IMR-90 (cell line): ENCODE data around the gene FANK1. TPM values are rescaled to one million over a fixed set of nuclear protein-coding genes. Genes with fewer than 3 reads are reported as not detected.

Experiments
- ATAC-seq: fragments of 200-7000 bp; cut with Tn5 transposase; 2 replicates; pipeline ENCODE4 v1.9.1; 2020; ENCODE audit warnings: low read depth, mild to moderate bottlenecking, moderate library complexity
- BruUV-seq: library from RNA; stranded (reverse); fragments of 400-500 nt; replicated peaks from 2 replicates; lab custom pipeline; 2021; lab: Mats Ljungman, UMichigan
- CTCF ChIA-PET: fragments of 300-600 bp; formaldehyde crosslinking; extraction: SDS; loops from one replicate; lab custom pipeline; 2021; ENCODE audit warnings: antibody characterized with exemption; lab: Yijun Ruan, JAX
- POLR2A ChIA-PET: fragments of 300-600 bp; sonication (Branson Sonifier 250); formaldehyde crosslinking; loops from one replicate; lab custom pipeline; 2022; ENCODE audit warnings: antibody characterized with exemption; ENCODE audit not compliant: unreplicated experiment; lab: Charles Lee
- DNase-seq: peaks from one replicate; pipeline ENCODE4 v3.0.0; 2013
- H2AFZ ChIP-seq: replicated peaks from 2 replicates; pipeline ENCODE3; 2013; ENCODE audit warnings: low read length, mild to moderate bottlenecking; ENCODE audit not compliant: poor library complexity
- H2AK5ac ChIP-seq: 2 replicates; pipeline ENCODE4 v1.6.1; 2013; ENCODE audit warnings: low read depth, low read length, inconsistent platforms
- H2AK9ac ChIP-seq: replicated peaks from 2 replicates; pipeline ENCODE3; 2013; ENCODE audit warnings: mild to moderate bottlenecking, low read depth, low read length, moderate library complexity; ENCODE audit not compliant: poor library complexity
- H2BK120ac ChIP-seq: 2 replicates; pipeline ENCODE4 v1.6.1; 2013; ENCODE audit warnings: low read depth, low read length, inconsistent platforms
- H2BK15ac ChIP-seq: 3 replicates; pipeline ENCODE4 v1.6.1; 2013; ENCODE audit warnings: low read depth, low read length, inconsistent platforms
- H2BK20ac ChIP-seq: 2 replicates; pipeline ENCODE4 v1.6.1; 2013; ENCODE audit warnings: low read depth, mild to moderate bottlenecking, inconsistent platforms, low read length, moderate library complexity
- H2BK5ac ChIP-seq: 2 replicates; pipeline ENCODE4 v1.6.1; 2013; ENCODE audit warnings: mild to moderate bottlenecking, low read depth, low read length, inconsistent platforms; ENCODE audit not compliant: poor library complexity, severe bottlenecking
- H3K14ac ChIP-seq: replicated peaks from 2 replicates; pipeline ENCODE4 v1.6.1; 2013; ENCODE audit warnings: low read depth, low read length, inconsistent platforms
- H3K18ac ChIP-seq: 2 replicates; pipeline ENCODE4 v1.6.1; 2013; ENCODE audit warnings: low read depth, low read length, control low read depth
- H3K23ac ChIP-seq: 2 replicates; pipeline ENCODE4 v1.6.1; 2013; ENCODE audit warnings: low read depth, low read length, inconsistent platforms
- H3K27ac ChIP-seq: 2 replicates; pipeline ENCODE4 v1.5.1; 2013; ENCODE audit warnings: mild to moderate bottlenecking, control low read depth, low read length; ENCODE audit not compliant: insufficient read depth
- H3K27me3 ChIP-seq: 2 replicates; pipeline ENCODE4 v1.6.1; 2013; ENCODE audit warnings: low read length; ENCODE audit not compliant: control insufficient read depth, insufficient read depth
- H3K36me3 ChIP-seq: 2 replicates; pipeline ENCODE4 v1.6.1; 2013; ENCODE audit warnings: low read length, mixed read lengths; ENCODE audit not compliant: control insufficient read depth, insufficient read depth
- H3K4ac ChIP-seq: 2 replicates; pipeline ENCODE4 v1.6.1; 2013; ENCODE audit warnings: low read depth, low read length, inconsistent platforms
- H3K4me1 ChIP-seq: 2 replicates; pipeline ENCODE4 v1.6.1; 2013; ENCODE audit warnings: low read length, mixed read lengths; ENCODE audit not compliant: control insufficient read depth, insufficient read depth
- H3K4me2 ChIP-seq: 2 replicates; pipeline ENCODE4 v1.6.1; 2013; ENCODE audit warnings: low read depth, mild to moderate bottlenecking, control low read depth, low read length, moderate library complexity
- H3K4me3 ChIP-seq: 2 replicates; pipeline ENCODE4 v1.5.1; 2013; ENCODE audit warnings: low read depth, mild to moderate bottlenecking, control low read depth, low read length, moderate library complexity; ENCODE audit not compliant: insufficient read depth
- H3K56ac ChIP-seq: 2 replicates; pipeline ENCODE4 v1.6.1; 2013; ENCODE audit warnings: low read length, inconsistent platforms; ENCODE audit not compliant: insufficient read depth; ENCODE audit errors: extremely low read depth
- H3K79me1 ChIP-seq, 2 experiments: 2 replicates each; pipeline ENCODE4 v1.6.1; 2013; ENCODE audit warnings: low read length in 2 of 2, inconsistent platforms in 1 of 2, low read depth in 1 of 2
- H3K9ac ChIP-seq: 2 replicates; pipeline ENCODE4 v1.6.1; 2013; ENCODE audit warnings: low read depth, low read length, control low read depth
- H3K9me1 ChIP-seq: 2 replicates; pipeline ENCODE4 v1.6.1; 2013; ENCODE audit warnings: low read length, inconsistent platforms; ENCODE audit not compliant: insufficient read depth
- H3K9me3 ChIP-seq: 2 replicates; pipeline ENCODE4 v1.6.1; 2013; ENCODE audit warnings: low read length; ENCODE audit not compliant: control insufficient read depth, insufficient read depth
- H4K20me1 ChIP-seq: 2 replicates; pipeline ENCODE4 v1.6.1; 2013; ENCODE audit warnings: low read length, inconsistent platforms; ENCODE audit not compliant: insufficient read depth
- H4K5ac ChIP-seq: 2 replicates; pipeline ENCODE4 v1.6.1; 2013; ENCODE audit warnings: mild to moderate bottlenecking, low read depth, low read length, control low read depth
- H4K8ac ChIP-seq, 2 experiments: 2 replicates each; pipeline ENCODE4 v1.6.1; 2013; ENCODE audit warnings: low read depth in 2 of 2, low read length in 2 of 2, control low read depth in 1 of 2, inconsistent platforms in 1 of 2
- H4K91ac ChIP-seq: 2 replicates; pipeline ENCODE4 v1.6.1; 2013; ENCODE audit warnings: low read depth, low read length, inconsistent platforms; ENCODE audit not compliant: insufficient read depth
- MAZ ChIP-seq: IDR thresholded peaks from 2 replicates; pipeline ENCODE4 v1.6.1; 2012; ENCODE audit warnings: low read depth, mild to moderate bottlenecking, low read length, improper control_type of control experiment, moderate library complexity, borderline replicate concordance
- RCOR1 ChIP-seq: IDR thresholded peaks from 2 replicates; pipeline ENCODE4 v1.6.1; 2012; ENCODE audit warnings: mild to moderate bottlenecking, low read length, improper control_type of control experiment; ENCODE audit not compliant: insufficient replicate concordance
- RFX5 ChIP-seq: IDR thresholded peaks from 2 replicates; pipeline ENCODE4 v1.8.0; 2012; ENCODE audit warnings: low read depth, mild to moderate bottlenecking, low read length, moderate library complexity
- SMC3 ChIP-seq: fragments of 150-350 bp; IDR thresholded peaks from 2 replicates; pipeline ENCODE4 v1.6.1; 2016; ENCODE audit warnings: low read depth, mild to moderate bottlenecking, antibody characterized with exemption, low read length, moderate library complexity
- WGBS, 2 experiments: methylation state at CpG; one replicate each; pipeline versions ENCODE4 v1.1.5 to v1.1.7; 2013; ENCODE audit warnings: missing lambda C conversion rate in 2 of 2; ENCODE audit not compliant: insufficient read length in 1 of 2; ENCODE audit errors: extremely low coverage in 2 of 2; 5-methylcytosine and 5-hydroxymethylcytosine counted together
- dilution Hi-C: fragments of 300-500 bp; cut with HindIII; formaldehyde crosslinking; loops from one replicate; pipeline ENCODE4 v1.14.3; 2018; ENCODE audit warnings: low sequenced_read_pairs; ENCODE audit not compliant: unreplicated experiment
- in situ Hi-C: fragments of 300-500 bp; cut with MboI; formaldehyde crosslinking; loops from 3 replicates; pipeline ENCODE4 v1.14.3; 2019; ENCODE audit warnings: low sequenced_read_pairs, inconsistent platforms, mixed read lengths
- intact Hi-C: fragments of 100-400 bp; cut with micrococcal nuclease; formaldehyde crosslinking; loops from 2 replicates; pipeline ENCODE4 v1.10.0; 2022
- polyA plus RNA-seq, 3 experiments: library from polyadenylated mRNA; depleted of rRNA; stranded (reverse); fragments of >200 nt; gene quantifications; 2 replicates each; pipeline ENCODE4 v1.2.3, GENCODE V29; 2012; ENCODE audit warnings: low replicate concordance in 1 of 3
- total RNA-seq: library from RNA; depleted of rRNA; stranded (reverse); fragments of >200 nt; gene quantifications from 2 replicates; pipeline ENCODE4 v1.2.3, GENCODE V29; 2012

The FANK1 gene
- total and polyA plus RNA-seq, 2 of the 4 experiments (the other 2 are of a cell fraction), result 0.90 to 2.2 TPM

GRCh38 chr10:125848857-125849256, 47.5 kb upstream of the FANK1 start:
- Histone ChIP-seq H3K4ac (no peak overlapping the region), H3K36me3 (peaks cover 41% of the 10 kb centered on the region), H2AK9ac (no peak overlapping the region), H3K4me2 (no peak overlapping the region), H3K14ac (no peak overlapping the region), H2BK120ac (no peak overlapping the region), H4K8ac (no peak overlapping the region), H3K9me3 (no peaks in the 10 kb centered on the region), H3K9me1 (peaks cover 3% of the 10 kb centered on the region; the same call in 1 of the 2 replicates), H2AFZ (no peak overlapping the region), H2BK15ac (no peak overlapping the region), H2AK5ac (no peak overlapping the region), H2BK20ac (no peak overlapping the region), H4K20me1 (no peaks in the 10 kb centered on the region), H3K79me1 (no peaks in the 10 kb centered on the region; a peak in 1 of 4 replicates), H3K9ac (no peak overlapping the region), H3K27ac (no peak overlapping the region), H4K91ac (no peak overlapping the region), H3K56ac (no peak overlapping the region), H4K5ac (no peak overlapping the region), H3K4me1 (no peaks in the 10 kb centered on the region), H2BK5ac (no peak overlapping the region), H3K27me3 (no peaks in the 10 kb centered on the region), H3K23ac (no peak overlapping the region), H3K4me3 (no peak overlapping the region), H3K18ac (no peak overlapping the region)
- in situ Hi-C loops, result no loop called here
- dilution Hi-C loops, result no loop called here
- no CpG with 5 or more reads among the region's 2 CpGs for WGBS, 2 experiments
- no TSS peak for BruUV-seq
- ATAC-seq (no peak), DNase-seq (no peak)
- intact Hi-C loops, result no loop called here
- no peak for TF ChIP-seq MAZ
- TF ChIP-seq RFX5, result no peak
- TF ChIP-seq SMC3, result no peak
- no peak for TF ChIP-seq RCOR1
- ChIA-PET POLR2A (no interaction called here), CTCF (no interaction called here)
